Measurements from ENCODE around the gene ACSM2B. TPM values are rescaled to one million over a fixed set of nuclear protein-coding genes. Genes with fewer than 3 reads are reported as not detected.
"Not testable (repeated sequence)": the region's sequence is repeated elsewhere in the genome, so short reads cannot be mapped to it uniquely, and the experiment has no call there.

ACSM2B gene
- total RNA-seq, 3 donors from 2014 or later, result not detected

GRCh38 chr16:20507280-20507679, 68.9 kb downstream of the ACSM2B start:
- no peak for DNase-seq (ENCODE audit: low spot score in 2 of 2)
- no peaks in the 10 kb centered on the region for H3K4me1 ChIP-seq
- no peak overlapping the region for H3K27ac ChIP-seq
- no peaks in the 10 kb centered on the region for H3K27me3 ChIP-seq
- peaks cover 7 to 15% of the 10 kb centered on the region in 2 donors for H3K9me3 ChIP-seq
- TF ChIP-seq POLR2AphosphoS5 (IDR thresholded peaks at IDR 0.05) (no peak), POLR2A (IDR thresholded peaks at IDR 0.05) (no peak), CTCF (IDR thresholded peaks at IDR 0.05) (no peak)
- intact Hi-C loops (cut with DNase I; ENCODE audit: low total_unique reads), result no loop called here
- H3K4me3 ChIP-seq, result no peak overlapping the region
- no peaks in the 10 kb centered on the region for H3K36me3 ChIP-seq

DNA sequence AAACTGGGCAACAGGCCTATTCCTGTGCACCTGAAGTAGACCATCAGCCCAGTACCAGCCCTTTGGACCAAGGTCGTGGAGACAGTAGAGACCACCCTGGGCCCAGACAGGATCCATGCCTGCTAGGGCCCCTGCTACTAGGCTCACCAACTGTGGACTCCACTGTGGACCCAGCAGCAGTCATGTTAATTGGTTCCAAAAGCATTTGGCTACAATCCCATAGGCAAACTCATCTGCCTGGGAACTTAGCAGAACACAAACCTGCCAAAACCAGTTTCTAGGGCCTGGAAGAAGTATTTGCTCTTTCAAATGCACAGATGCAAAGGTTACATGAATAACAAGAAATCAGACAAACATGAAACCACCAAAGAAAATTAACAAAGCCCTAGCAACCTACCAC, 71.7 kb downstream of the ACSM2B start:
- H3K9me3 ChIP-seq, result peaks cover 7 to 15% of the 10 kb centered on the region in 2 donors
- no peaks in the 10 kb centered on the region for H3K4me1 ChIP-seq
- no peak for DNase-seq (ENCODE audit: low spot score in 2 of 2)
- H3K36me3 ChIP-seq, result no peaks in the 10 kb centered on the region
- H3K27ac ChIP-seq, result no peak overlapping the region
- H3K27me3 ChIP-seq, result no peaks in the 10 kb centered on the region
- no peak overlapping the region for H3K4me3 ChIP-seq
- TF ChIP-seq POLR2A (IDR thresholded peaks at IDR 0.05) (no peak), POLR2AphosphoS5 (IDR thresholded peaks at IDR 0.05) (no peak), CTCF (IDR thresholded peaks at IDR 0.05) (no peak)
- intact Hi-C loops (cut with DNase I; ENCODE audit: low total_unique reads), result no loop called here

DNA sequence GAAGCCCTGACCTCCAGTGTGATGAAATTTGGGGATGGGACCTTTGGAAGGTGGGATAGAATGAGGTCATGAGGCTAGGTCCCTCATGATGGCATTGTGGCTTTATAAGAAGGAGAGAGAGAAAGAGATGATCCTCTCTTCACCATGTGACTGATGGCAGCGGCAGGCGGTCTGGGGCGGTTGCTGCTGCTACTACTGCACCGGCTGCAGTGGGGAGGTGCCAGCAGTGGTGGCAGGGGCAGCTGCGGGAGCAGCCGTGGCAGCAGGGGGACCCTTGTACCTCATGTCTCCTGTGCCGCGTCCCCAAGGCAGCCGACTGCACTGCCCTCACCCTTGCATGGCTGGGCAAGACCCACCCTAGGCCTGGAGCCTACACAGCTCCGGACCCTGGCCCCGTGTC, 84.7 kb downstream of the ACSM2B start:
- intact Hi-C loops (cut with DNase I; ENCODE audit: low total_unique reads); H3K27me3 ChIP-seq; H3K36me3 ChIP-seq; H3K27ac ChIP-seq; H3K9me3 ChIP-seq; H3K4me3 ChIP-seq; H3K4me1 ChIP-seq; DNase-seq (ENCODE audit: low spot score in 2 of 2): not testable (repeated sequence)

GRCh38 chr16:20490994-20491393, 85.2 kb downstream of the ACSM2B start:
- H3K4me3 ChIP-seq; intact Hi-C loops (cut with DNase I; ENCODE audit: low total_unique reads); H3K27me3 ChIP-seq; H3K4me1 ChIP-seq; H3K36me3 ChIP-seq; H3K27ac ChIP-seq; DNase-seq (ENCODE audit: low spot score in 2 of 2); H3K9me3 ChIP-seq: not testable (repeated sequence)

Other genes with a start within 250 kb of the ACSM2B start
- gene GP2, start 248.9 kb downstream of the ACSM2B start, total RNA-seq, result 1 to 10 TPM in 2 of 3 donors, not detected in 1; 1.3 to 1.9 TPM
- not detected for gene UMOD, start 223.7 kb downstream of the ACSM2B start, total RNA-seq
- gene PDILT, start 171.6 kb downstream of the ACSM2B start, total RNA-seq, result not detected
- 10 to 100 TPM in 1 of 3 donors, 1 to 10 TPM in 2; 4.5 to 61.0 (median 8.8) TPM for gene ACSM5, start 166.8 kb downstream of the ACSM2B start, total RNA-seq
- gene ACSM2A, start 124.8 kb downstream of the ACSM2B start, total RNA-seq, result not detected
- 10 to 100 TPM in 1 of 3 donors, 1 to 10 TPM in 1, under 1 TPM in 1; 0.32 to 11.1 (median 7.5) TPM for gene ACSM1, start 121.3 kb upstream of the ACSM2B start, total RNA-seq
- 100 to 1,000 TPM in 1 of 3 donors, 10 to 100 TPM in 2; 70.5 to 109 (median 76.3) TPM for gene THUMPD1, start 165.5 kb upstream of the ACSM2B start, total RNA-seq
- 10 to 100 TPM in 2 of 3 donors, under 1 TPM in 1; 0.80 to 60.2 (median 22.9) TPM for gene ACSM3, start 187.6 kb upstream of the ACSM2B start, total RNA-seq
- gene ERI2, start 230.1 kb upstream of the ACSM2B start, total RNA-seq, result 10 to 100 TPM; 21.8 to 33.2 (median 26.2) TPM
- gene REXO5, start 230.2 kb upstream of the ACSM2B start, total RNA-seq, result 10 to 100 TPM in 1 of 3 donors, 1 to 10 TPM in 2; 4.8 to 13.2 (median 5.9) TPM